Stimulated activated CD4-positive, alpha-beta T cell treated with anti-CD3 and anti-CD28 coated beads, Interleukin-2, amount 100 ng/mL, for 24 hours (primary cell): ENCODE data around the gene PRAMEF6.
"Not testable (repeated sequence)": the region's sequence is repeated elsewhere in the genome, so short reads cannot be mapped to it uniquely, and the experiment has no call there.

Experiments used
- DNase-seq, 2 donors: peaks; one replicate each; pipeline ENCODE4 v3.0.0-alpha.2; 2020

Gene PRAMEF6

GRCh38 chr1:12947480-12947879, at the start of gene PRAMEF6:
TSS of gene PRAMEF6 (minus strand) at chr1:12947580. CDS start at chr1:12942518, 5,062 bp downstream.
- DNase-seq: not testable (repeated sequence)

DNA sequence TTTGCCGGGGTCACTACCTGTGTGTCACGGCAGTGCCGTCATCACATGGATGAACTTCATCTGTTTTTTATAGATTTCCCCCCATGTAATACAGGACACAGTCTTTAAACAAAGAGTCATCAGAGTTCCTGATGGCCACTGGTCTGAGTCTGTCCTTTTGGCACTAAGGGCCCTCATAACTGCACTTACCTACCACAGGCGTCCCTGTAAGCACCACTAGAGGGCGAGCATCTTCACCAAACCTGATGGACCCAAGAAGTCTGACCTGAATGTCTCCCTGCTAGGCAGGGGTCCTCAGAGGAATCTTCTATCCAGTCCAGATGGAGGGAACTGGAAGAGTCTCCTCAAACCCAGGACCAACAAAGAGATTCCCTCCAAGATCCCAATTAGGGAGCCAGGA, 23.0 kb downstream of the PRAMEF6 start:
- DNase-seq: not testable (repeated sequence)

- not testable (repeated sequence) for DNase-seq
Observed at GRCh38 chr1:12921749-12922148, 25.6 kb downstream of the PRAMEF6 start.

GRCh38 chr1:12916310-12916709, 31.1 kb downstream of the PRAMEF6 start, which contains the start of gene PRAMEF7:
TSS of gene PRAMEF7 (plus strand) at chr1:12916610. CDS start at chr1:12917693, 1,083 bp downstream.
- DNase-seq: not testable (repeated sequence)

- not testable (repeated sequence) for DNase-seq
Observed at GRCh38 chr1:12903793-12904572, 43.4 kb downstream of the PRAMEF6 start.

DNA sequence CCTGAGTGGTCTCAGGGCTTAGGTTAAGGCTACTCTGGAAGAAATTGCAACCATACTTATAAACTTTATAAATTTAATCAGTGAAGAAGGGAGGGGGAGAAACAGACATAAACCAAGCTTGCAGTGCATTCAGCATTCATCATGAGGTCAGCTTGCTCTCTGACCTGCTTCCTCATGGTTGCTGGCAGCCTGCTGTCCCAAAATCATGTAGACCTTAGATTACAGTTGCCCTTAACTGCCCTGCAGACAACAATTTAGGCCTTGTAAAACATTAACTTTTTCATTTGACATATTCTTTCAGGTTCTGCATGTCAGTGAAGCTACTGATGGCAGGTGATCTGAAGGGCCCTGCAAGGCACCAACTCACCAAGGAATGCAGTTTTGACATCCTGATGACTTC, 48.2 kb downstream of the PRAMEF6 start:
- DNase-seq: not testable (repeated sequence)

GRCh38 chr1:12898170-12898569, 49.2 kb downstream of the PRAMEF6 start, which contains the start of gene PRAMEF10:
TSS of gene PRAMEF10 (minus strand) at chr1:12898270. CDS start at chr1:12895847, 2,423 bp downstream.
- DNase-seq: not testable (repeated sequence)
